Thyroid gland (tissue), 4 donors: Measurements from ENCODE around the gene HUS1. TPM values are rescaled to one million over a fixed set of nuclear protein-coding genes. Genes with fewer than 3 reads are reported as not detected.
"Not testable (repeated sequence)": the region's sequence is repeated elsewhere in the genome, so short reads cannot be mapped to it uniquely, and the experiment has no call there.

Experiments
- DNase-seq, 2 donors: peaks; one replicate each; pipeline ENCODE4 v3.0.0-alpha.2; 2019
- H3K27ac ChIP-seq, 3 donors: fragments of 200-600 bp; sonication (generic); 1 replicate in 2 of 3; 2 replicates in 1 of 3; pipeline ENCODE4 v1.5.1; 2016 to 2019; ENCODE audit warnings: mild to moderate bottlenecking in 1 of 3, moderate library complexity in 1 of 3
- H3K27me3 ChIP-seq: fragments of 200-600 bp; sonication (generic); one replicate; pipeline ENCODE4 v1.5.1; 2019
- H3K36me3 ChIP-seq, 2 donors: fragments of 200-600 bp; sonication (generic); one replicate each; pipeline ENCODE4 v1.5.1; 2016 to 2019
- H3K4me1 ChIP-seq, 2 donors: fragments of 200-600 bp; sonication (generic); one replicate each; pipeline ENCODE4 v1.5.1; 2017 to 2019
- H3K4me3 ChIP-seq, 3 donors: fragments of 200-600 bp; sonication (generic); replicated peaks in 1 of 3; 1 replicate in 2 of 3; 2 replicates in 1 of 3; pipeline ENCODE4 v1.5.1; 2016; ENCODE audit warnings: mild to moderate bottlenecking in 1 of 3
- H3K9me3 ChIP-seq: fragments of 200-600 bp; sonication (generic); one replicate; pipeline ENCODE4 v1.5.1; 2017
- POLR2A ChIP-seq, 2 donors: fragments of 450-650 bp; IDR thresholded peaks; one replicate each; pipeline ENCODE4 v1.6.1; 2017; ENCODE audit warnings: antibody characterized with exemption in 2 of 2, mild to moderate bottlenecking in 2 of 2, moderate library complexity in 1 of 2
- WGBS, 2 donors: methylation state at CpG; one replicate each; pipeline ENCODE4 v1.1.5; 2017; 5-methylcytosine and 5-hydroxymethylcytosine counted together
- intact Hi-C: fragments of 100-400 bp; cut with DNase I; formaldehyde crosslinking; loops from one replicate; pipeline ENCODE4 v1.15.1; 2023
- total RNA-seq, 4 donors: library from RNA; depleted of rRNA; stranded (reverse); fragments of >200 nt; gene quantifications; one replicate each; pipeline ENCODE4 v1.2.3, GENCODE V29; 2016
- TF ChIP-seq, protein P1 (sequence below), 6 experiments: fragments of 200-600 bp in 3 of 6; fragments of 450-650 bp in 3 of 6; sonication (generic) in 3 of 6; IDR thresholded peaks; one replicate each; pipeline ENCODE4 v1.5.1; 2016 to 2019; ENCODE audit warnings: antibody characterized with exemption in 6 of 6, mild to moderate bottlenecking in 2 of 6, inconsistent platforms in 1 of 6, moderate library complexity in 1 of 6

The HUS1 gene
- total RNA-seq, 4 donors from 2014 or later: 32.1 to 83.8 (median 39.8) TPM

DNA sequence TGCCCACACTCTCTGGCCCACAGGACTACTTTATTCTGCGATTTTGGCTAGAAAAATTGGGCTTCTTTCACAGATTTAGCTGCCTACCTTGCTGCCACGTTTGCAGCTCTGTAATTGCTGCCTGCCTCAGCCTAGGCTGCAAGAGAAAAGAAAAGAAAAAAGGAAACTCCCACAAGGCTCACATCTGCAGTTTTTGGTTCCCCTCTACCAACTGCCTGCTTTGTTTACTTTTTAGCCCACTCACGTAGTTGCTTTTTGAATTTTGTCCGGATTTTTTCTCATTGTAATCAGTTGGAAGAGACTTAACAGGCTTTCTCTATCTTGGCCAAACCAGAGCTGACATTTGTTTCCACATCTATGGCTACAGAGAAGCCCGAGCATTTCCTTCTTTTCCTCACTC is 25.2 kb upstream of the HUS1 start:
- intact Hi-C loops: no loop called here
- no peaks in the 10 kb centered on the region for H3K36me3 ChIP-seq
- no peak for DNase-seq
- no peaks in the 10 kb centered on the region for H3K27me3 ChIP-seq
- no peaks in the 10 kb centered on the region for H3K4me1 ChIP-seq
- WGBS, 2 donors: 32 to 36% methylated on average over 5 of the region's 5 CpGs
- no peaks in the 10 kb centered on the region for H3K9me3 ChIP-seq
- H3K27ac ChIP-seq: no peak overlapping the region
- no peak for TF ChIP-seq POLR2A (IDR thresholded peaks at IDR 0.05)
- TF ChIP-seq, protein P1, sequence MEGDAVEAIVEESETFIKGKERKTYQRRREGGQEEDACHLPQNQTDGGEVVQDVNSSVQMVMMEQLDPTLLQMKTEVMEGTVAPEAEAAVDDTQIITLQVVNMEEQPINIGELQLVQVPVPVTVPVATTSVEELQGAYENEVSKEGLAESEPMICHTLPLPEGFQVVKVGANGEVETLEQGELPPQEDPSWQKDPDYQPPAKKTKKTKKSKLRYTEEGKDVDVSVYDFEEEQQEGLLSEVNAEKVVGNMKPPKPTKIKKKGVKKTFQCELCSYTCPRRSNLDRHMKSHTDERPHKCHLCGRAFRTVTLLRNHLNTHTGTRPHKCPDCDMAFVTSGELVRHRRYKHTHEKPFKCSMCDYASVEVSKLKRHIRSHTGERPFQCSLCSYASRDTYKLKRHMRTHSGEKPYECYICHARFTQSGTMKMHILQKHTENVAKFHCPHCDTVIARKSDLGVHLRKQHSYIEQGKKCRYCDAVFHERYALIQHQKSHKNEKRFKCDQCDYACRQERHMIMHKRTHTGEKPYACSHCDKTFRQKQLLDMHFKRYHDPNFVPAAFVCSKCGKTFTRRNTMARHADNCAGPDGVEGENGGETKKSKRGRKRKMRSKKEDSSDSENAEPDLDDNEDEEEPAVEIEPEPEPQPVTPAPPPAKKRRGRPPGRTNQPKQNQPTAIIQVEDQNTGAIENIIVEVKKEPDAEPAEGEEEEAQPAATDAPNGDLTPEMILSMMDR (IDR thresholded peaks at IDR 0.05): no peak
- H3K4me3 ChIP-seq: no peak overlapping the region

DNA sequence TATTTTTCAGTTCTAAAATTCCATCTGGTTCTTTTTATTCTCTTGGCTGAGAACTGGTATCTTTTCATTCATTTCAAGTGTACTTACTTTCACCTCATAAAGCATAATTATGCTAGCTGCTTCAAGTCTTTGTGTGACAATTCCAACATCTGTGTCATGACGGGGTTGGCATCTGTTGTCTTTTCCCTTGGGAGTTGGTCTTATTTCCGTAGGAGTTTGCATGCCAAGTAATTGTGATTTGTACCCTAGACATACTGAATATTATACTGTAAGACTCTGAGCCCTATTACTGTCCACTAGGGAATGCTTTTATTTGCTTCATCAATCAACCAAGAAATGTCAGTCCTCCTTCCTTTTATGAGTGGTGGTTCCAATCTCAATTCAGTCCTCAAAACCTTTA is 24.6 kb upstream of the HUS1 start:
- Histone ChIP-seq H3K27ac (no peak overlapping the region), H3K36me3 (no peaks in the 10 kb centered on the region), H3K4me3 (no peak overlapping the region), H3K4me1 (no peaks in the 10 kb centered on the region), H3K9me3 (no peaks in the 10 kb centered on the region), H3K27me3 (no peaks in the 10 kb centered on the region)
- DNase-seq: no peak
- WGBS, 2 donors: 45 to 57% methylated on average over 2 of the region's 2 CpGs
- intact Hi-C loops: no loop called here
- TF ChIP-seq POLR2A (IDR thresholded peaks at IDR 0.05): no peak
- TF ChIP-seq, protein P1 (IDR thresholded peaks at IDR 0.05): no peak

GRCh38 chr7:48000164-48000563 is 20.7 kb upstream of the HUS1 start:
- not testable (repeated sequence) for DNase-seq

GRCh38 chr7:47999413-47999812 is 20.0 kb upstream of the HUS1 start:
- no peak overlapping the region for H3K27ac ChIP-seq
- no peak overlapping the region for H3K4me3 ChIP-seq
- H3K27me3 ChIP-seq: no peaks in the 10 kb centered on the region
- H3K36me3 ChIP-seq: no peaks in the 10 kb centered on the region
- intact Hi-C loops: no loop called here
- H3K4me1 ChIP-seq: no peaks in the 10 kb centered on the region
- DNase-seq: no peak
- WGBS, 2 donors: 96% methylated on average over 12 of the region's 12 CpGs
- H3K9me3 ChIP-seq: no peaks in the 10 kb centered on the region
- TF ChIP-seq, protein P1 (IDR thresholded peaks at IDR 0.05): no peak
- TF ChIP-seq POLR2A (IDR thresholded peaks at IDR 0.05): no peak

More at GRCh38 chr7:48000164-48000563, 20.7 kb upstream of the HUS1 start:
- H3K4me3 ChIP-seq, H3K27me3 ChIP-seq, H3K27ac ChIP-seq, H3K36me3 ChIP-seq, H3K9me3 ChIP-seq, intact Hi-C loops, H3K4me1 ChIP-seq: not testable (repeated sequence)
- WGBS, 2 donors: 92 to 93% methylated on average over 13 of the region's 13 CpGs

- intact Hi-C loops: loop anchor here (5.0 kb wide), 1 partner anchor 120 kb away; no protein-coding TSS in a partner anchor
- TF ChIP-seq POLR2A (IDR thresholded peaks at IDR 0.05): no peak
- TF ChIP-seq, protein P1 (IDR thresholded peaks at IDR 0.05): no peak
- no peaks in the 10 kb centered on the region for H3K9me3 ChIP-seq
- no peak overlapping the region for H3K4me3 ChIP-seq
- H3K27me3 ChIP-seq: no peaks in the 10 kb centered on the region
- H3K36me3 ChIP-seq: no peaks in the 10 kb centered on the region
- H3K27ac ChIP-seq: no peak overlapping the region
- 82 to 87% methylated on average over 3 of the region's 3 CpGs for WGBS, 2 donors
- no peak for DNase-seq
- no peaks in the 10 kb centered on the region for H3K4me1 ChIP-seq
These were observed 13.0 kb upstream of the HUS1 start for GRCh38 chr7:47992446-47992845.
